Osteoblast (primary cell): ENCODE results near the gene CALU. TPM values are rescaled to one million over a fixed set of nuclear protein-coding genes. Genes with fewer than 3 reads are reported as not detected.

ENCODE experiments used
- DNase-seq: peaks from one replicate; pipeline ENCODE4 v3.0.0; 2011; ENCODE audit warnings: low spot score, mixed read lengths; ENCODE audit not compliant: insufficient read length; ENCODE audit errors: missing footprints
- H2AFZ ChIP-seq: 2 replicates; pipeline ENCODE4 v1.6.0; 2011; ENCODE audit warnings: mild to moderate bottlenecking, low read length
- H3K27ac ChIP-seq: 2 replicates; pipeline ENCODE4 v1.5.1; 2011; ENCODE audit warnings: mild to moderate bottlenecking, low read depth, low read length, moderate library complexity
- H3K27me3 ChIP-seq: 2 replicates; pipeline ENCODE4 v1.6.0; 2012; ENCODE audit warnings: mild to moderate bottlenecking, control low read depth, inconsistent platforms, low read length, moderate library complexity; ENCODE audit not compliant: insufficient read depth
- H3K36me3 ChIP-seq: 2 replicates; pipeline ENCODE4 v1.5.1; 2011; ENCODE audit warnings: mild to moderate bottlenecking, low read length, control low read depth, moderate library complexity; ENCODE audit not compliant: insufficient read depth
- H3K4me1 ChIP-seq: 2 replicates; pipeline ENCODE4 v1.5.1; 2011; ENCODE audit warnings: mild to moderate bottlenecking, low read length, control low read depth, moderate library complexity; ENCODE audit not compliant: insufficient read depth
- H3K4me2 ChIP-seq: 2 replicates; pipeline ENCODE4 v1.6.0; 2011; ENCODE audit warnings: mild to moderate bottlenecking, low read length; ENCODE audit not compliant: insufficient read depth
- H3K4me3 ChIP-seq: fragments of 200-600 bp; sonication (generic); 3 replicates; pipeline ENCODE4 v1.5.1; 2012; ENCODE audit warnings: mild to moderate bottlenecking, low read length, inconsistent platforms; ENCODE audit not compliant: insufficient read depth
- H3K79me2 ChIP-seq: 2 replicates; pipeline ENCODE4 v1.6.0; 2012; ENCODE audit warnings: mild to moderate bottlenecking, low read length, control low read depth, inconsistent platforms; ENCODE audit not compliant: insufficient read depth
- H3K9me3 ChIP-seq: 2 replicates; pipeline ENCODE4 v1.5.1; 2011; ENCODE audit warnings: low read depth, low read length, control low read depth
- H4K20me1 ChIP-seq: 2 replicates; pipeline ENCODE4 v1.6.0; 2012; ENCODE audit warnings: mild to moderate bottlenecking, low read length, control low read depth; ENCODE audit not compliant: insufficient read depth
- total RNA-seq: library from RNA; depleted of rRNA; stranded (reverse); fragments of >200 nt; gene quantifications from 2 replicates; pipeline ENCODE4 v1.2.3, GENCODE V29; 2012
- TF ChIP-seq, protein P1 (sequence below): IDR thresholded peaks from 2 replicates; pipeline ENCODE4 v1.5.1; 2011; ENCODE audit warnings: mild to moderate bottlenecking, low read depth, low read length, moderate library complexity; ENCODE audit errors: extremely low read depth

CALU gene
- total RNA-seq, 1 donor: 708 TPM

GRCh38 chr7:128745706-128746105, 6.5 kb downstream of the CALU start:
- TF ChIP-seq, protein P1, sequence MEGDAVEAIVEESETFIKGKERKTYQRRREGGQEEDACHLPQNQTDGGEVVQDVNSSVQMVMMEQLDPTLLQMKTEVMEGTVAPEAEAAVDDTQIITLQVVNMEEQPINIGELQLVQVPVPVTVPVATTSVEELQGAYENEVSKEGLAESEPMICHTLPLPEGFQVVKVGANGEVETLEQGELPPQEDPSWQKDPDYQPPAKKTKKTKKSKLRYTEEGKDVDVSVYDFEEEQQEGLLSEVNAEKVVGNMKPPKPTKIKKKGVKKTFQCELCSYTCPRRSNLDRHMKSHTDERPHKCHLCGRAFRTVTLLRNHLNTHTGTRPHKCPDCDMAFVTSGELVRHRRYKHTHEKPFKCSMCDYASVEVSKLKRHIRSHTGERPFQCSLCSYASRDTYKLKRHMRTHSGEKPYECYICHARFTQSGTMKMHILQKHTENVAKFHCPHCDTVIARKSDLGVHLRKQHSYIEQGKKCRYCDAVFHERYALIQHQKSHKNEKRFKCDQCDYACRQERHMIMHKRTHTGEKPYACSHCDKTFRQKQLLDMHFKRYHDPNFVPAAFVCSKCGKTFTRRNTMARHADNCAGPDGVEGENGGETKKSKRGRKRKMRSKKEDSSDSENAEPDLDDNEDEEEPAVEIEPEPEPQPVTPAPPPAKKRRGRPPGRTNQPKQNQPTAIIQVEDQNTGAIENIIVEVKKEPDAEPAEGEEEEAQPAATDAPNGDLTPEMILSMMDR: no peak
- Histone ChIP-seq H3K27me3 (no peaks in the 10 kb centered on the region), H2AFZ (no peak overlapping the region), H4K20me1 (peaks cover 80% of the 10 kb centered on the region), H3K36me3 (peaks cover 46% of the 10 kb centered on the region), H3K4me2 (no peak overlapping the region), H3K4me1 (peaks cover 42% of the 10 kb centered on the region), H3K27ac (no peak overlapping the region), H3K79me2 (peaks cover 99% of the 10 kb centered on the region), H3K4me3 (no peak overlapping the region), H3K9me3 (no peaks in the 10 kb centered on the region)
- DNase-seq: no peak

DNA sequence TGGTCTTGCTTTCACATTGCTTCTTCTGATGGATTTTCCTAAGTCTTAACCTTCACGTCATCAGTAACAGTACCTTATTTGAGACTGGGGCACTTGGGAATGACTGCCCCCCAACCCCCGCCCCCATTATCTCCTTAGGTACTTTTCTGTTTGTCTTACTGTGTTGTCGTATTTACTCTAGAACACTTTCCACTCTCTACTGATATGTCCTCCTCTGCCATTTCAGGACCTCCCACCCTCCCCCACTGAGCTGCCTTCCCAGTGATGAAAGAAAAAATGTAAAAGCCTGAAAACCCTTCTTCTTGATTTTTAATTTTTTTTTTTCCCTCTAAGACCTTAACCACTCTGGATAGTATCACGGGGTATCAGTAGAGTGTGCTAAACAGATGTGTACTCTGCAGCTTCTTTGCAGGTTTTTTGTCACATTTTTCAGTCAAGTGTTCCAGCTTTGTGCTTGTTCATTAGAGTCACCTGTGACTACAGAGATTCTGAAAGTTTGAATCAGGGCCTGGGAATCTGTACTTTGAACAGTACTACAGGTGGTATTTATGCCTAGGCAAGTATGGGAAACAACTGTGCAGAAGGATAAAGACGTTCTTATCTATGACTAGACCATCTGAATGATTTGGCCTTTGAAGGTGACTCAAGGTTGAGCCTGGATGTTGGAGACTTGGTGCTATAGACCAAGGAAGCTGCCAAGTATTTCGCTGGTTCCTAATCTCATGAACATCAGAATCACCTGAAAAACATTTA, 8.3 kb downstream of the CALU start:
- Histone ChIP-seq H3K4me3 (no peak overlapping the region), H3K36me3 (peaks cover 63% of the 10 kb centered on the region), H3K79me2 (peaks cover 99% of the 10 kb centered on the region), H2AFZ (no peak overlapping the region), H3K27me3 (no peaks in the 10 kb centered on the region), H3K4me2 (peak overlapping the region; percentile 16), H3K9me3 (no peaks in the 10 kb centered on the region), H4K20me1 (peaks cover 86% of the 10 kb centered on the region), H3K4me1 (peaks cover 30% of the 10 kb centered on the region), H3K27ac (no peak overlapping the region)
- TF ChIP-seq, protein P1: no peak
- no peak for DNase-seq

- DNase-seq: no peak
- TF ChIP-seq, protein P1: no peak
- H3K27me3 ChIP-seq: no peaks in the 10 kb centered on the region
- H3K4me3 ChIP-seq: no peak overlapping the region
- no peaks in the 10 kb centered on the region for H3K9me3 ChIP-seq
- H3K36me3 ChIP-seq: peaks cover 89% of the 10 kb centered on the region
- peaks cover 88% of the 10 kb centered on the region for H3K79me2 ChIP-seq
- no peak overlapping the region for H3K27ac ChIP-seq
- peaks cover 47% of the 10 kb centered on the region for H3K4me1 ChIP-seq
- peaks cover 88% of the 10 kb centered on the region for H4K20me1 ChIP-seq
- H3K4me2 ChIP-seq: no peak overlapping the region
- no peak overlapping the region for H2AFZ ChIP-seq
Measured at GRCh38 chr7:128752251-128752650, 13.1 kb downstream of the CALU start.

DNA sequence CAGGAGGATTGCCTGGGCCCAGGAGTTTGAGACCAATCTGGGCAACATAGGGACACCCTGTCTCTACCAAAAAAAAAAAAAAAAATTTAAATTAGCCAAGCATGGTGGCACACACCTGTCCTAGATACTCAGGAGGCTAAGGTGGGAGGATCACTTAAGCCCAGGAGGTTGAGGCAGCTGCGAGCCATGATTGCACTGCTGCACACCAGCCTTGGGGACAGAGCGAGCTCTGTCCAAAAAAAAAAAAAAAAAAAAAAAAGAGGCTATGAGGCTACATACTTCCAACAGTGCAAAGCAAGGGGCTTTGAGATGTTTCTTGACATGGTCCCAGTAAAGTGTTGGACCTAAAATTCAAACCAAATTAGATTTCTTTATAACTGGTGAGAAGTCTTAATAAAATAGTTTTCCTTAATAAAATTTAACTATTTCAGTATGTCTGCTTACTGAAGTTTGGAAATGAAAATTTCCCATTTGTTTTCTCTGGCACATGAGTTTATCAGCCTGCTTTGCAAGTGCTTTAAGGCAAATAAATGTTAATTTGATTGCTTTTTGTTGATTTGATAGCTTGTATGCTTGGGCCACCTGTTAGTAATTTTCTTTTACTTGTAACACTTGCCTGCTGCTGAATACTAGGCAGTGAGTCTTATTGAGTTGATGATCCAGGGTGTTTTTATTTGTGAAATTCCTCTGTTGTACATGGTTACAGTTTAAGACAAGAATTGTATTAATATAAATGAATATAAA, 16.1 kb downstream of the CALU start:
- TF ChIP-seq, protein P1: no peak
- DNase-seq: no peak
- H3K36me3 ChIP-seq: peaks cover 90% of the 10 kb centered on the region
- H3K4me3 ChIP-seq: no peak overlapping the region
- peaks cover 87% of the 10 kb centered on the region for H3K79me2 ChIP-seq
- H3K9me3 ChIP-seq: no peaks in the 10 kb centered on the region
- H2AFZ ChIP-seq: no peak overlapping the region
- H3K4me1 ChIP-seq: peaks cover 42% of the 10 kb centered on the region
- peaks cover 85% of the 10 kb centered on the region for H4K20me1 ChIP-seq
- no peaks in the 10 kb centered on the region for H3K27me3 ChIP-seq
- H3K4me2 ChIP-seq: peak overlapping the region; percentile 48
- peak overlapping the region; percentile 86 for H3K27ac ChIP-seq
